Ishikawa (cell line): ENCODE measurements around the gene KCNK1.

Experiments used
- CEBPB ChIP-seq: IDR thresholded peaks from 2 replicates; pipeline ENCODE4 v1.6.1; 2012
- CREB1 ChIP-seq: IDR thresholded peaks from 2 replicates; pipeline ENCODE4 v1.6.1; 2012; ENCODE audit warnings: low read depth
- EGR1 ChIP-seq: IDR thresholded peaks from 2 replicates; pipeline ENCODE4 v1.6.1; 2012
- EP300 ChIP-seq: IDR thresholded peaks from 2 replicates; pipeline ENCODE4 v1.6.1; 2012; ENCODE audit warnings: borderline replicate concordance
- FOXM1 ChIP-seq: IDR thresholded peaks from 2 replicates; pipeline ENCODE4 v1.6.1; 2012; ENCODE audit warnings: low read depth, borderline replicate concordance
- NFIC ChIP-seq: IDR thresholded peaks from 2 replicates; pipeline ENCODE4 v1.6.1; 2012
- RAD21 ChIP-seq: IDR thresholded peaks from 2 replicates; pipeline ENCODE4 v1.6.1; 2012; ENCODE audit warnings: low read depth
- TAF1 ChIP-seq: IDR thresholded peaks from 2 replicates; pipeline ENCODE4 v1.6.1; 2012; ENCODE audit warnings: low read depth, mild to moderate bottlenecking
- TCF12 ChIP-seq: IDR thresholded peaks from 2 replicates; pipeline ENCODE4 v1.6.1; 2012; ENCODE audit warnings: low read depth
- TEAD4 ChIP-seq: IDR thresholded peaks from 2 replicates; pipeline ENCODE4 v1.6.1; 2012
- YY1 ChIP-seq: IDR thresholded peaks from 2 replicates; pipeline ENCODE4 v1.6.1; 2012; ENCODE audit warnings: low read depth
- ZBTB7A ChIP-seq: IDR thresholded peaks from 2 replicates; pipeline ENCODE4 v1.6.1; 2012; ENCODE audit warnings: low read depth
- TF ChIP-seq, protein P1 (sequence below): IDR thresholded peaks from 2 replicates; pipeline ENCODE4 v1.6.1; 2012
- TF ChIP-seq, protein P2 (sequence below): IDR thresholded peaks from 2 replicates; pipeline ENCODE4 v1.6.1; 2012
- TF ChIP-seq, protein P3 (sequence below): IDR thresholded peaks from 2 replicates; pipeline ENCODE4 v1.6.1; 2012; ENCODE audit warnings: low read depth, mild to moderate bottlenecking

The KCNK1 gene

DNA sequence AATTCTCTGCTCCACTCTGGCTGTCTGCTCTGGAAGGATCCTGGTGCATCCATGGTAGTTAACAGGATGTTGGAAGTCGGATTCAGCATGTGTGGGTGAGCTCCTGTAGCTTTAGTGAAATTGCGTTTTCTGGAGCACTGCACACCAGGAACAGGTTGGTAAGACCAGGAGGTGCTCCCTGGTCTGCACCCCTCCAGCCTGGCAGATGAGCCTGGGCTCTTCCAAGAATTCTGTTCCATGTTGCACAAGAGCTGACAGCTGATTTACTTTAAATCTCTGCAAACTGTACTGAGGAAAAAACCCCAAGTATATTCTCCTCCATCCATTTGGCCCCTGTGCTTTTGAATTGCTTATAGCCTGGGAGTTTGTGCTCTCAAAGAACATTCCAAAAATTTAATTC, 33.7 kb downstream of the KCNK1 start:
- TF ChIP-seq ZBTB7A: no peak
- TF ChIP-seq TEAD4: no peak
- TF ChIP-seq, protein P1, sequence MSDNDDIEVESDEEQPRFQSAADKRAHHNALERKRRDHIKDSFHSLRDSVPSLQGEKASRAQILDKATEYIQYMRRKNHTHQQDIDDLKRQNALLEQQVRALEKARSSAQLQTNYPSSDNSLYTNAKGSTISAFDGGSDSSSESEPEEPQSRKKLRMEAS: no peak
- no peak for TF ChIP-seq EP300
- TF ChIP-seq EGR1: no peak
- no peak for TF ChIP-seq RAD21
- no peak for TF ChIP-seq CEBPB
- no peak for TF ChIP-seq FOXM1
- TF ChIP-seq TCF12: no peak
- TF ChIP-seq CREB1: no peak
- TF ChIP-seq, protein P2, sequence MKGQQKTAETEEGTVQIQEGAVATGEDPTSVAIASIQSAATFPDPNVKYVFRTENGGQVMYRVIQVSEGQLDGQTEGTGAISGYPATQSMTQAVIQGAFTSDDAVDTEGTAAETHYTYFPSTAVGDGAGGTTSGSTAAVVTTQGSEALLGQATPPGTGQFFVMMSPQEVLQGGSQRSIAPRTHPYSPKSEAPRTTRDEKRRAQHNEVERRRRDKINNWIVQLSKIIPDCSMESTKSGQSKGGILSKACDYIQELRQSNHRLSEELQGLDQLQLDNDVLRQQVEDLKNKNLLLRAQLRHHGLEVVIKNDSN: no peak

DNA sequence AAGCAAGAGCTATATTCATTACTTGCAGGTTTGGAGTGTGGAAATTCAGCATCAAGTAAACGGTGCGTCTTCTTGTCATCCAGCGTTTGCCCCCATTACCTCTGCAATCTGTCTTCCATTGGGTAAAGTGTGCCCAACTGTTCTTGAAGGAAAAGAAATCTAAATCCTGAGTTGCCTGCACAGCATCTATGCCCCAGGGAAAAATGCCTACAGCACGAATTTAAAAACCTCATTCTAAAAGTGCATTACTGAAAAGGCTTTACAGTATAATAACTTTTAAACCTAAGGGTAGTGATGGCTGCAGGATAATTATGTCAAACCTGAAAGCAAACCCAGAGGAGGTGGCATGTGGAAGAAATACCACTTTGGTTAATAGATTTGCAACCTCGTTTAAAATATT, 37.2 kb downstream of the KCNK1 start:
- TF ChIP-seq, protein P3, sequence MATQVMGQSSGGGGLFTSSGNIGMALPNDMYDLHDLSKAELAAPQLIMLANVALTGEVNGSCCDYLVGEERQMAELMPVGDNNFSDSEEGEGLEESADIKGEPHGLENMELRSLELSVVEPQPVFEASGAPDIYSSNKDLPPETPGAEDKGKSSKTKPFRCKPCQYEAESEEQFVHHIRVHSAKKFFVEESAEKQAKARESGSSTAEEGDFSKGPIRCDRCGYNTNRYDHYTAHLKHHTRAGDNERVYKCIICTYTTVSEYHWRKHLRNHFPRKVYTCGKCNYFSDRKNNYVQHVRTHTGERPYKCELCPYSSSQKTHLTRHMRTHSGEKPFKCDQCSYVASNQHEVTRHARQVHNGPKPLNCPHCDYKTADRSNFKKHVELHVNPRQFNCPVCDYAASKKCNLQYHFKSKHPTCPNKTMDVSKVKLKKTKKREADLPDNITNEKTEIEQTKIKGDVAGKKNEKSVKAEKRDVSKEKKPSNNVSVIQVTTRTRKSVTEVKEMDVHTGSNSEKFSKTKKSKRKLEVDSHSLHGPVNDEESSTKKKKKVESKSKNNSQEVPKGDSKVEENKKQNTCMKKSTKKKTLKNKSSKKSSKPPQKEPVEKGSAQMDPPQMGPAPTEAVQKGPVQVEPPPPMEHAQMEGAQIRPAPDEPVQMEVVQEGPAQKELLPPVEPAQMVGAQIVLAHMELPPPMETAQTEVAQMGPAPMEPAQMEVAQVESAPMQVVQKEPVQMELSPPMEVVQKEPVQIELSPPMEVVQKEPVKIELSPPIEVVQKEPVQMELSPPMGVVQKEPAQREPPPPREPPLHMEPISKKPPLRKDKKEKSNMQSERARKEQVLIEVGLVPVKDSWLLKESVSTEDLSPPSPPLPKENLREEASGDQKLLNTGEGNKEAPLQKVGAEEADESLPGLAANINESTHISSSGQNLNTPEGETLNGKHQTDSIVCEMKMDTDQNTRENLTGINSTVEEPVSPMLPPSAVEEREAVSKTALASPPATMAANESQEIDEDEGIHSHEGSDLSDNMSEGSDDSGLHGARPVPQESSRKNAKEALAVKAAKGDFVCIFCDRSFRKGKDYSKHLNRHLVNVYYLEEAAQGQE: no peak
- TF ChIP-seq NFIC: no peak
- TF ChIP-seq FOXM1: no peak
- no peak for TF ChIP-seq RAD21
- TF ChIP-seq EGR1: no peak
- TF ChIP-seq YY1: no peak
- no peak for TF ChIP-seq ZBTB7A
- TF ChIP-seq, protein P1: no peak
- TF ChIP-seq EP300: no peak
- TF ChIP-seq, protein P2: no peak

DNA sequence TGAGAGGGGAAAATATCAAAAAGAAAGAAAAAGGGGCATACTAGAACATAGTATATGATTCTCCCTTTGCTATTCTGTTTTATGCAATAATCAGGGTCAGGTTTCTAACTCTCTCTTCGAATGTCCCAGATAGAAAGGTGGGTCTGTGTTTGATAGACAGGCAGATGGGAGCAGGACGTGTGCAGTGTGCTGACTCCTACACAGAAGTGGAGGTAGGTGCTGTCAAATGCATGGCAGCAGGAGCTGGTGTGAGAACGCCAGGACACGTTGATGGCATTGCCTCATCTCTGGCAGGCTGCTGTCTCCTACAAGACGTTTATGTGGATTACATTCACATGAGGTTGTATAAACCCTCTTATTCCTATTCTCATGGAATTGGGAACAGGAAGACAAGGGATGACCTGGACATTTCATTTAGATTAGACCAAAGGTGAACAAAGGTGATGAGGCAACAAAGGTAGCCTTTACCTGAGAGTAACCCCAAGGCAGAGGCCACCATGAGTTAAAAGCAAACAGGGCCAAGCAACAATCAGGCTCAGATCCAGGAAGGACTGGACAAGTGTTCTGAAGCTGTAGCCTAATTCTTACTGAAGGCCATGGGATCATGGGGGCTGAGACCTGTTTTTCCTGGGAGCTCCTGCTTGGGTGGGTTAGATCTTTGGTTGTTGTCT, 37.8 kb downstream of the KCNK1 start:
- no peak for TF ChIP-seq RAD21
- no peak for TF ChIP-seq ZBTB7A
- TF ChIP-seq TCF12: no peak
- no peak for TF ChIP-seq YY1
- TF ChIP-seq, protein P2: no peak
- TF ChIP-seq TEAD4: no peak
- TF ChIP-seq, protein P1: no peak
- no peak for TF ChIP-seq TAF1
- no peak for TF ChIP-seq CEBPB
- no peak for TF ChIP-seq CREB1
- no peak for TF ChIP-seq FOXM1
- no peak for TF ChIP-seq NFIC
- TF ChIP-seq EP300: no peak
- TF ChIP-seq, protein P3: no peak
- TF ChIP-seq EGR1: no peak

DNA sequence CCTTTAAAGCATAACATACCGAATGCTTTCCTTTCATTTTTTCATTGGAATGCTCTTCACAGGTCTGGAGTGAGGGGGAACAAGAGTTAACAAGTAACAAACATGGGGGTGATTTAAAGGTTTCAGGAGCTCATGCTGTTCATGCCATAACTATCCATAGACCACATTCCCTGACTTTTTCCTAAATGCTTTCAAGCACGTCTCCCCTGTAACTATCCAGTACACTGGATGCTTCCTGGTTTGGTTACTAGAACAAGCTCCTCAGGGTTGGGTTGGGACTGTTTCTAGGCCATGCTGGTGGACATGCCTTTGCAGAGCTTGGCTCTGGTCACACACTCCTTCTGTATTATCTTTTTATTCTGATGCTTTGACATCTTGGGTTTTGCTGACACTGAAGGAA, 38.6 kb downstream of the KCNK1 start:
- TF ChIP-seq, protein P1: no peak
- no peak for TF ChIP-seq EGR1

DNA sequence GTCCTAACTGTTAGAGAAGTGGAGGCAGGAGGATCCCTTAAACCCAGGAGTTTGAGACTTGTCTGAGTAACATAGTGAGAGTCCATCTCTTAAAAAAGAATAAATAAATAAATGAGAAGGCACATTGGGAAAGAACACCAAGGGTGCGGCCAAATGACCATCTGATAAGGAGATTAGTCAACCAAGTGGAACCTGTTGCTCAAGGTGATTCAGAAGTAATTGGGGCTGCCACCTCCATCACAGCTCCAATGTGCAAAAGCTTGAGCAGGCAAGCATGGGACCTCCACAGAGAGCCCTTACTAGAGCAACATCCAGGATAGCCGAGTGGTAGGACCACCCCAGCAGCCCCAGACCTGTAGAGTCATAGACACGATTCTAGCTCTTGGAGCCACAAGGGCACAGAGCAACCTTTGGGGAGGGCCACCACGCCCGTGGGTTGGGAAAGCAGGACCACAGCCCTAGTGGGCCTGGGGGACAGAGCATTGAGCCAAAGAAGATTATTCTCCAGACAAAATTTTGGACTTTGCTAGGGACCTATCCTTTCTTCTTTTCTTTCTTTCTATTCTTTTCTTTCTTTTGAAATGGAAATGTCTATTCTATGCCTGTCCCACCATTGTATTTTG, 40.9 kb downstream of the KCNK1 start:
- TF ChIP-seq CEBPB (no peak), EGR1 (no peak), RAD21 (no peak), TEAD4 (no peak), FOXM1 (no peak)
- TF ChIP-seq, protein P1: no peak
- TF ChIP-seq, protein P2: no peak
